Measurements from ENCODE around the gene UEVLD.

The UEVLD gene

GRCh38 chr11:18580113-18580766 lies 8.3 kb downstream of the UEVLD start:
- FAIRE-seq, result no peak
- no peak for TF ChIP-seq CTCF (IDR thresholded peaks at IDR 0.05; ENCODE audit: insufficient read depth, missing control alignments)

GRCh38 chr11:18578975-18579598 lies 9.4 kb downstream of the UEVLD start:
- no peak for TF ChIP-seq CTCF (IDR thresholded peaks at IDR 0.05; ENCODE audit: insufficient read depth, missing control alignments)
- FAIRE-seq, result no peak
- DNase-seq (ENCODE audit: insufficient read length, low spot score), result no peak

More at GRCh38 chr11:18580113-18580766, 8.3 kb downstream of the UEVLD start:
- no peak for DNase-seq (ENCODE audit: insufficient read length, low spot score)

GRCh38 chr11:18575361-18575760 lies 13.2 kb downstream of the UEVLD start:
- FAIRE-seq, result no peak
- no peak for TF ChIP-seq CTCF (IDR thresholded peaks at IDR 0.05; ENCODE audit: insufficient read depth, missing control alignments)
- DNase-seq (ENCODE audit: insufficient read length, low spot score), result no peak

GRCh38 chr11:18567081-18567480 lies 21.5 kb downstream of the UEVLD start:
- FAIRE-seq, result no peak
- no peak for DNase-seq (ENCODE audit: insufficient read length, low spot score)
- TF ChIP-seq CTCF (IDR thresholded peaks at IDR 0.05; ENCODE audit: insufficient read depth, missing control alignments), result no peak

GRCh38 chr11:18566406-18566805 lies 22.1 kb downstream of the UEVLD start:
- TF ChIP-seq CTCF (IDR thresholded peaks at IDR 0.05; ENCODE audit: insufficient read depth, missing control alignments), result no peak
- FAIRE-seq, result no peak
- DNase-seq (ENCODE audit: insufficient read length, low spot score), result no peak

- TF ChIP-seq CTCF (IDR thresholded peaks at IDR 0.05; ENCODE audit: insufficient read depth, missing control alignments), result no peak
- DNase-seq (ENCODE audit: insufficient read length, low spot score) (no peak), FAIRE-seq (no peak)
These were observed 24.4 kb downstream of the UEVLD start for GRCh38 chr11:18564149-18564548.

GRCh38 chr11:18563090-18563730 lies 25.3 kb downstream of the UEVLD start:
- TF ChIP-seq CTCF (IDR thresholded peaks at IDR 0.05; ENCODE audit: insufficient read depth, missing control alignments), result no peak
- DNase-seq (ENCODE audit: insufficient read length, low spot score) (no peak), FAIRE-seq (no peak)
